Right lobe of liver (tissue), 6 donors: Measurements from ENCODE around the gene IGLL5. TPM values are rescaled to one million over a fixed set of nuclear protein-coding genes. Genes with fewer than 3 reads are reported as not detected.
"Not testable (repeated sequence)": the region's sequence is repeated elsewhere in the genome, so short reads cannot be mapped to it uniquely, and the experiment has no call there.

Experiments
- ATAC-seq, 4 donors: fragments of 200-7000 bp; cut with Tn5 transposase; one replicate each; pipeline ENCODE4 v1.9.1; 2020; ENCODE audit warnings: mild to moderate bottlenecking in 4 of 4, moderate library complexity in 4 of 4
- DNase-seq, 3 donors: peaks; one replicate each; pipeline ENCODE4 v3.0.0-alpha.2; 2020
- H3K27ac ChIP-seq, 3 donors: fragments of 200-600 bp; one replicate each; pipeline ENCODE4 v1.8.0; 2022
- H3K27me3 ChIP-seq, 2 donors: fragments of 200-600 bp; one replicate each; pipeline ENCODE4 v1.8.0; 2022
- H3K36me3 ChIP-seq, 4 donors: fragments of 200-600 bp; sonication (generic) in 1 of 4; one replicate each; pipeline versions ENCODE4 v1.5.1 to v1.8.0; 2017 to 2022; ENCODE audit warnings: control low read depth in 1 of 4
- H3K4me1 ChIP-seq, 4 donors: fragments of 200-600 bp; sonication (generic) in 1 of 4; one replicate each; pipeline versions ENCODE4 v1.5.1 to v1.8.0; 2017 to 2022; ENCODE audit warnings: control low read depth in 1 of 4
- H3K4me3 ChIP-seq, 3 donors: fragments of 200-600 bp; one replicate each; pipeline ENCODE4 v1.8.0; 2022
- H3K9me3 ChIP-seq, 4 donors: fragments of 200-600 bp; sonication (generic) in 1 of 4; one replicate each; pipeline versions ENCODE4 v1.5.1 to v1.8.0; 2017 to 2022; ENCODE audit warnings: control low read depth in 1 of 4
- POLR2A ChIP-seq: fragments of 450-650 bp; IDR thresholded peaks from one replicate; pipeline ENCODE4 v1.6.1; 2017; ENCODE audit warnings: antibody characterized with exemption, mild to moderate bottlenecking
- WGBS: methylation state at CpG from one replicate; pipeline ENCODE4 v1.1.6; 2018; ENCODE audit warnings: low coverage, low lambda C conversion rate; ENCODE audit not compliant: insufficient coverage; ENCODE audit errors: missing lambda C conversion rate; 5-methylcytosine and 5-hydroxymethylcytosine counted together
- intact Hi-C, 2 donors: fragments of 100-400 bp; cut with DNase I; formaldehyde crosslinking; loops; one replicate each; pipeline versions ENCODE4 v1.11.2 to v1.14.1; 2022
- total RNA-seq, 6 experiments: library from RNA; depleted of rRNA in 2 of 6; stranded (reverse); fragments of >200 nt in 2 of 6; fragmentation: NEBNext Ultra II Directional in 3 of 6; extraction: Animal tissue kit (Norgen Biotek cat#: 25700) in 3 of 6; gene quantifications; one replicate each; pipeline versions ENCODE4 v1.1.0 to v1.2.4, GENCODE V29; 2016 to 2023
- TF ChIP-seq, protein P1 (sequence below), 4 donors: fragments of 200-600 bp in 3 of 4; fragments of 450-650 bp in 1 of 4; IDR thresholded peaks; one replicate each; pipeline versions ENCODE4 v1.5.1 to v1.8.0; 2016 to 2022; ENCODE audit warnings: antibody characterized with exemption in 4 of 4, mild to moderate bottlenecking in 2 of 4
- donor health status: DM: no; HTN: yes; CAD: no.
- donor health status: DM: no; HTN: no; CAD: no.
- donor health status: DM: no; HTN: no; CAD: no.
- donor health status: DM: no; HTN: yes; CAD: no.
- donor health status: DM: no; HTN: yes; CAD: no.

Gene IGLL5
- total RNA-seq, 6 experiments from 2014 or later, result 1.6 to 4.1 (median 3.1) TPM

DNA sequence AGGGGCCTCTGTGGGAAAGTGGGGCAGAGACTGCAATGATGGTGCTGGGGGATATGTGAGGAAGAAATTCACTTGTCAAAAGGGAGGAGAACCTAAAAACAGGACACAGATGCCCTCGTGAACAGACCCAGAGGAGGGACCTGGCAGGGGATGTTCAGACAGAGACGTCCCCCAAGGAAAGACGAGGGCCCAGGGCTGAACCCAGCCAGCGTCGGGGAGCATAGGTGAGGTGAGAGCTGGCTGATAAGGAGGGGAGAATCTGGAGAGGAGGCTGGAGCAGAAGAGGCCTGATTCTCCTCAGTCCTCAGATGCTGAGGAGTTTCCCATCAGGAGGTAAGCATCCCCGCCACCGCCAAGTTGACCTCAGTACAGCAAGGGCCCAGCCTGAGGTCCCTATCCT lies 31.4 kb downstream of the IGLL5 start:
- Histone ChIP-seq H3K9me3 (no peaks in the 10 kb centered on the region), H3K4me3 (no peak overlapping the region), H3K36me3 (no peaks in the 10 kb centered on the region), H3K4me1 (no peaks in the 10 kb centered on the region), H3K27ac (no peak overlapping the region), H3K27me3 (no peaks in the 10 kb centered on the region)
- 79% methylated on average over 5 of the region's 7 CpGs for WGBS
- intact Hi-C loops, result no loop called here
- TF ChIP-seq POLR2A, result no peak
- TF ChIP-seq, protein P1, sequence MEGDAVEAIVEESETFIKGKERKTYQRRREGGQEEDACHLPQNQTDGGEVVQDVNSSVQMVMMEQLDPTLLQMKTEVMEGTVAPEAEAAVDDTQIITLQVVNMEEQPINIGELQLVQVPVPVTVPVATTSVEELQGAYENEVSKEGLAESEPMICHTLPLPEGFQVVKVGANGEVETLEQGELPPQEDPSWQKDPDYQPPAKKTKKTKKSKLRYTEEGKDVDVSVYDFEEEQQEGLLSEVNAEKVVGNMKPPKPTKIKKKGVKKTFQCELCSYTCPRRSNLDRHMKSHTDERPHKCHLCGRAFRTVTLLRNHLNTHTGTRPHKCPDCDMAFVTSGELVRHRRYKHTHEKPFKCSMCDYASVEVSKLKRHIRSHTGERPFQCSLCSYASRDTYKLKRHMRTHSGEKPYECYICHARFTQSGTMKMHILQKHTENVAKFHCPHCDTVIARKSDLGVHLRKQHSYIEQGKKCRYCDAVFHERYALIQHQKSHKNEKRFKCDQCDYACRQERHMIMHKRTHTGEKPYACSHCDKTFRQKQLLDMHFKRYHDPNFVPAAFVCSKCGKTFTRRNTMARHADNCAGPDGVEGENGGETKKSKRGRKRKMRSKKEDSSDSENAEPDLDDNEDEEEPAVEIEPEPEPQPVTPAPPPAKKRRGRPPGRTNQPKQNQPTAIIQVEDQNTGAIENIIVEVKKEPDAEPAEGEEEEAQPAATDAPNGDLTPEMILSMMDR (IDR thresholded peaks at IDR 0.05), result no peak
- no peak for ATAC-seq
- DNase-seq, result no peak

DNA sequence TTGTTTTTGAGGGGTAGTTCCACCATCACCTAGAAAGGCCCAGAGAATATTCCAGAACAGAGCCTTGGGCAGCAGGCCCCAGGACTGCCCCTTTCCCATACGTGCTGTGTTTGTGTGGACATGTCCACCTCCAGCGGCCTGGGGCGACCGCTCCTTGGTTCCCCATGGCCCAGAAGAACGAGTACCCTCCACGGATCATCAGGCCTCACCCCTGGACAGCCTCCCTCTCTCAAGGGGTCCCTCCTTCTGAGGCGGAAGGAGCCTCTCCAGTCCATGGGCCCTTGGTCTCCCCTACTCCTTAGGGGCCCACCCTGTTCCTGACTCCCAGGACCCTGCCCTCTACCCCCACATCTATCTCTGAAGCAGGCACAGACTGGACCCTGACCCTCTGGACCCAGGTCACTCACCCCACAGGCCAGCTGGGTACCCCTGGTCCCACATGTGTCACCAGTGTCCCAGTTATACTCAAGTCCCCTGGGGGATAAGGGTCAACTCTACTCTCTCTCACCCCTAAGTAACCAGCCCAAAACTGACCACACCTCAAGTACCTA lies 32.6 kb downstream of the IGLL5 start:
- DNase-seq, result no peak
- Histone ChIP-seq H3K27ac (no peak overlapping the region), H3K4me1 (no peaks in the 10 kb centered on the region), H3K27me3 (no peaks in the 10 kb centered on the region), H3K36me3 (no peaks in the 10 kb centered on the region), H3K4me3 (no peak overlapping the region), H3K9me3 (no peaks in the 10 kb centered on the region)
- intact Hi-C loops, result no loop called here
- TF ChIP-seq POLR2A, result no peak
- TF ChIP-seq, protein P1 (IDR thresholded peaks at IDR 0.05), result no peak
- WGBS, result 75% methylated on average over 6 of the region's 7 CpGs
- no peak for ATAC-seq

DNA sequence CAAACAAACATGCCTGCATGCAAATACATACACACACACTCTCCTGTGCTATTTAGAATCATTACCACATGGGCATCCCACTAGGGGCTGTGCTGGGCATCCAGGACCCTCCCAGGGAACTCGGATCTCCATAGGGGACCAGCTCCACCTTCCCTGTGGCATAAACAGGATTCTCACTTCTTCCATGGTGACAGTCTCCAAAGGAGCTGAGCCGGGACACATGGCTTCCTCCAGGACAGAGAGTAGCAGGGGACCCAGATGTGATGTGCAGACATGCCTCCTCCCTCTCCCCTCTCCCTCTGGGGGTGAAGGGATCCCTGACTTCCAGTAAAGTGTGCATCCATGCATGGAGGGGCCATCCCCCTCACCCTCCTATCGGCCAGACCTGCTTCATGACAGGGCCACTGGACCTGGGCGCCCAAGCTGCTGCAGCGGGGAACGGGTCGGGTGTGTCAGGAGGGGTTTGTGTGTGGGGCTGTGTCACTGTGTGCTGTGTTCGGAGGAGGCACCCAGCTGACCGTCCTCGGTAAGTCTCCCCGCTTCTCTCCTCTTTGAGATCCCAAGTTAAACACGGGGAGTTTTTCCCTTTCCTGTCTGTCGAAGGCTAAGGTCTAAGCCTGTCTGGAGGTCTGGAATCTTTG lies 33.4 kb downstream of the IGLL5 start:
- WGBS, result no CpG with 5 or more reads among the region's 13 CpGs
- TF ChIP-seq, protein P1 (IDR thresholded peaks at IDR 0.05), result no peak
- no peak for TF ChIP-seq POLR2A
- no peaks in the 10 kb centered on the region for H3K27me3 ChIP-seq
- no peaks in the 10 kb centered on the region for H3K4me1 ChIP-seq
- H3K36me3 ChIP-seq, result no peaks in the 10 kb centered on the region
- ATAC-seq (no peak), DNase-seq (peak in 1 of 3 donors; percentile 43)
- no peak overlapping the region for H3K4me3 ChIP-seq
- no peak overlapping the region for H3K27ac ChIP-seq
- intact Hi-C loops, result no loop called here
- no peaks in the 10 kb centered on the region for H3K9me3 ChIP-seq

DNA sequence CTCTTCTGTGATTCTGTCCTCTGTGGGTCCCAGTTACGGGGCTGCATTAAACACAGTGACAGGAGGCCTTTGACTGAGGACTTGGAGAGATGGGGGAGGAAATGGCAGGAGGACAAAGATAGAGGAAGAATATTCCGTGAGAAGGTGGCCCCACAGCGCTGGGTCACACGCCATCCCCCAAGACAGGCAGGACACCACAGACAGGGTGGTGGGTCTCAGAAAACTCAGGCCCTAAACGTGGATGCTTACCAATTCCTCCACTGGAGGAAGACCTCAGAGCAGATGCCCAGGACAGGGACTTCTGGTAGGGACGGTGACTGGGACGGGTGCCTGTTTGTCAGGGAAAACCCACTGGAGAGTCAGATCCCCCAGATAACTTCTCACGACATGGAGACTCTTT lies 34.0 kb downstream of the IGLL5 start:
- no peak for ATAC-seq
- 59% methylated on average over 4 of the region's 8 CpGs for WGBS
- Histone ChIP-seq H3K4me3 (no peak overlapping the region), H3K36me3 (no peaks in the 10 kb centered on the region), H3K4me1 (no peaks in the 10 kb centered on the region), H3K27ac (no peak overlapping the region), H3K9me3 (no peaks in the 10 kb centered on the region), H3K27me3 (no peaks in the 10 kb centered on the region)
- peak in 1 of 3 donors; percentile 28 for DNase-seq
- intact Hi-C loops, result no loop called here
- TF ChIP-seq POLR2A, result no peak
- TF ChIP-seq, protein P1 (IDR thresholded peaks at IDR 0.05), result no peak

DNA sequence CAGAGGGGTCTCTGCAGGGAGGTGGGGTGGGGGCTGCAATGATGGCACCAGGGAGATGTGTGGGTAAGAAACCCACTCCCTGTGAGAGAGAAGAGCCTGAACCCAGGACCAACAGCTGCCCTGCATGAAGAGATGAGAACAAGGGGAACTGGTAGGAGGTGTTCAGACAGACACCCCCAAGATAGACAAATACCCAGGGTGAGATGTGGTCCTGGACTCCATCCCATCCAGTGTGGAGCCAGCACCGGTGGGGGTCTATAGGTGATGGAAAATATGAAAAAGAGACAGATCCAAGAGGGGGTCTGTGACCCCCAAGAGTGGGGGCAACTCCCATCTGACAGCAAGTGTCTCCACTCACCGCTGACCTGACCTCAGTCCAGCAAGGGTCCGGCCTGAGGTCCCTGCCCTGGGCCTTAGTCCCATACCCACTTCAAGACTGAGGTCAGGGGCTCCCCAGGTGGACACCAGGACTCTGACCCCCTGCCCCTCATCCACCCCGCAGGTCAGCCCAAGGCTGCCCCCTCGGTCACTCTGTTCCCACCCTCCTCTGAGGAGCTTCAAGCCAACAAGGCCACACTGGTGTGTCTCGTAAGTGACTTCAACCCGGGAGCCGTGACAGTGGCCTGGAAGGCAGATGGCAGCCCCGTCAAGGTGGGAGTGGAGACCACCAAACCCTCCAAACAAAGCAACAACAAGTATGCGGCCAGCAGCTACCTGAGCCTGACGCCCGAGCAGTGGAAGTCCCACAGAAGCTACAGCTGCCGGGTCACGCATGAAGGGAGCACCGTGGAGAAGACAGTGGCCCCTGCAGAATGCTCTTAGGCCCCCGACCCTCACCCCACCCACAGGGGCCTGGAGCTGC lies 34.7 kb downstream of the IGLL5 start:
- H3K27me3 ChIP-seq, H3K4me3 ChIP-seq, intact Hi-C loops, H3K36me3 ChIP-seq, ATAC-seq, H3K27ac ChIP-seq, H3K4me1 ChIP-seq, H3K9me3 ChIP-seq: not testable (repeated sequence)
- peak in 1 of 3 donors; percentile 49 for DNase-seq
- WGBS, result 30% methylated on average over 2 of the region's 16 CpGs
